Hematopoietic multipotent progenitor cell treated with erythropoietin and hydrocortisone succinate and interleukin-3 and kit ligand, for 15 days (in vitro differentiated cells): Measurements from ENCODE around the gene ACTG1.

Experiments used
- DNase-seq: peaks from one replicate; pipeline ENCODE4 v3.0.0-alpha.2; 2015; ENCODE audit warnings: low spot score

The ACTG1 gene

GRCh38 chr17:81518113-81518784, 5.7 kb upstream of the ACTG1 start:
- DNase-seq: no peak

DNA sequence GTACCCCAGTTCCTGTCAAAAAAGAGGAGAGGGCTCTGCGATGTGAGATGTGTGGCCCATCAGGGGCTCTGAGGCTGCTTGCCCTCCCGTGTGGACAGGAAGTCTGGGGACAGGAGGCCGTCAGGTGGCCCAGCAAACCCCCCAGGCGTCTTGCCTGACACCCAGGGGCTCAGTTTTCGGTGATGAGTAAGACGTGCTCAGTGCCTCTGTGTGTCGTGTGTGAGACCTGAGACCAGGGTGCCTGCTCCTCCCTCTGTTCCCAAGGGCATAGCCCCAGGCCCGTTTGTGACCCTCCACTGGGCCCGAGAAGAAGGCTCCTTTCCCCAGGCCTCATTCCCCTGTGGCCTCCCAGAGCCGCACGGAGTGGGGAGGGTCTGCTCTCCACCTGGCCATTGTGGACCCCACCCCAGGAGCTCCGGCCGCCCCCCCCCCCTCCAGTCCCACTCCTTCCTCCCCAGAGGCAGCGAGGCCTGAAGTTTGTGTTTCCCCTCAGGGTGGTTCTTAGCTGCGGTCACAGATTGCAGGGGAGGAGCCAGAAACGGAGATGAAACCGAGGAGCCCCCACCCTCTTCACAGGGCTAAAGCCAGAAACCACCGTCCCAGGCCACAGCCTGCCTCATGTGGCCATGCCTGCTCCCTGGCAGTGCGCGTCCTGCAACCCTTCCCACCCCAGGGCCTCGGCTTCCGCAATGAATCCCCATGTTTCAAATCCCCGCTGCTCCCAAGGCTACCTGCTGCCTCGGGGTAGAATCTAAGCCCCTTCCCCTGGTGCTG, 4.9 kb upstream of the ACTG1 start:
- no peak for DNase-seq

- DNase-seq: no peak
These were observed 4.4 kb upstream of the ACTG1 start for GRCh38 chr17:81517009-81517338.

GRCh38 chr17:81516439-81516838, 3.8 kb upstream of the ACTG1 start:
- DNase-seq: no peak

DNA sequence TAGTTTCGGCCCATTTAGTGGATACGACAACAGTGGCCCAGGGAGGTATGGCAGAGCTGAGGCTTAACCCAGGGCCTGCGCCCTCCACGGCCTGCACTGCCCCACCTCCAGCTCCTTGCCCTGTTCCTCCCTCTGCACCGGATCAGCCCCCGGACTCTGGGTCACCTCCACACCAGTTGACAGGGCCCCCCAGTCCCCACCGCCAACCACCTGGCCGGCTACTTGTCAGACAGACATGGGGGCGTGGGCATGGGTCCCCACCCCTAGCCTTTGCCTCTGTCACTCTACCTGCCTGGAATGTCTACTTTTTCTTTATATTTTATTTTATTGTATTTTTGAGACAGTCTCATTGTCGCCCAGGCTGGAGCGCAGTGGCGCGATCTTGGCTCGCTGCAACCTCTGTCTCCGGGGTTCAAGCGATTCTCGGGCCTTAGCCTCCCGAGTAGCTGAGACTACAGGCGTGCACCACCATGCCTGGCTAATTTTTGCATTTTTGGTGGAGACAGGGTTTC, 3.0 kb upstream of the ACTG1 start:
- no peak for DNase-seq

DNA sequence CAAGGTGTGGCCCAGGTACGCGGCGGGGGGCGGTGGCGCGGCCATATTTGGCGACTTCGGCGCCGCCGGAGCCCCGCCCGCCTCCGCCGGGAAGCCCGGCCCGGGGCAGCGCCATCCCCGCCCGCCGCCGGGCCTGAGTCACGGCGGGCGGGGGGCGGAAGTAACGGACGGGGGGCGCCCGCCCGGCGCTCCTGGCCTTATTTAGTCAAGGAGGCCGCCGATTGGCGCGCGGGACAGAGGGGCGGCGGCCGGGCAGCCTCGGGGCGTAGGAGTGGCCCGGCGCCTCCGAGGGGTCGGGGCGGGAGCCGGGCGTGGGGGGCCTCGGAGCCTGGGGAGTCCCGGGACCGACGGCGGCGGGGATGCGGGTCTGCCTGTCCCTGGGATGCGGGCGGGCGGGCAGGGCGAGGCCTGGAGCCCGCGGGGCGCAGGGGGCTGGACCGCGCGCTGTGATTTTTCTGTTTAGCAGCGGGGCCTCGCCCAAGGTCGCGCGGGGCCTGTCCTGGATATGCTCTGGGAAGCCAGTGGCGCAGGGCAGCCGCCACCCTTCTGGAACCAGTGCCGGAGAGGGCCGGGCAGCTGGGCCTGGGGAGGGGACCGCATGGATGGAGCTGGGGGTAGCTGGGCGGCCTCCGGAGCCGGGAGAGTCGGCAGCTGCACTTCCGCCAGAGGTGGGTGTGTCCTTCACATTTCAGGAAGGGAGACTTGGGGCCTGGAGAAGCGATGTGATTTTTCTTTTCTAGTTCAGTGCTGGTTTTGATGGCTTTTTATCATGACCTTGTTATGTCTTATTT, 2.3 kb upstream of the ACTG1 start:
- DNase-seq: no peak

GRCh38 chr17:81514489-81514738, 1.8 kb upstream of the ACTG1 start:
- DNase-seq: no peak

DNA sequence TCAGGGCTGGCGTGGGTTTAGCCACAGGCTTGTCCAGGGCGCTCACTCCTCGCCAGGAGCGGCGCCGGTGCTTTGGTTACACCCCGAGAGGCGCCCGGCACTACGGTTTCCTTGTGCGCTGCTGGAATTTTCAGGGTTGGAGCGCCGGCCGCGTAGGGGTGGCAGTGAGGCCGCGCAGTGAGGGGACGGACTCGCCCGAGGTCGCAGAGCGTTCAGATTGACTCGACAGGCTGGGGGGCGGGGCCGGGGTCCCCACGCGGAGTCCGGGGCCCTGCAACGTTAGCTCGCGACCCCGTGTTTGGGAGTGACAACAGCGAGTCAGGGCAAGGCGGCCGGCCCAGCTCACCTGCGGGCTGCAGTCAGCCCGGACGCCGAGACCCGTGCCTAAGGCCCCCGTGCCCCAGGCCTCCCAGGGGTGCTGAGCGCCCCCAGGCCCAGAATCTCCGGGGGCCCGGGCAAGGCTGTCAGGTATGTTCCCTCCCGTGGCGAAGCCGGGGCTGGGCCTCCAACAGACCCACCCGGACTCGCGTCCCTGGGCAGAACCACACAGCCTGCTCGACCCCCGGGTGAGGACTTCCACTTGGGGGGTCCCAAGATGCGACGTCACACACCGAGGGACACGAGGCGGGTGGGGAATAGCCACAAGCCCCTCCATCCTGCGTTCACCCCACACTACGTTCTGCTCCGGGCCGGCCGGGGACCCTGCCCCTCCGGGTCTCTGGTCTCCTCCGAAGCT, 1.3 kb upstream of the ACTG1 start:
- no peak for DNase-seq

DNA sequence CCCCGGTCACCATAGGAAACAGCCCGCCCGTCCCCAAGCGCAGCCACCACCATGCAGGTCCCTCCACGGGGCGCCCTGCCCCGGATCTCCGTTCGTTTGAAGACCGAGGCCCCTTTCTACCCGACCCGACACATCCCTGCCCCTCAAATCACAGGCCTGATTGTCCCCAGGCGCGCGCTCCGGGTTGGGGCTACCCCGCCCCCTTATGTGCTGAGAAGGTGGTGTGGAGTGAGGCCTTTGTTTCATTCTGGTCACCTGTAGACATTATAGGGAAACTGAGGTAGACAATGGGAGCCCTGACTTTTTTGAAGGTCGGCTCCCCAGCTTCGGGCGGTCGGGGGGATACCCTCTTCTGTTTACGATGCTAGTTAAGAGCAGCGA, 763 bp upstream of the ACTG1 start:
- DNase-seq: no peak

DNA sequence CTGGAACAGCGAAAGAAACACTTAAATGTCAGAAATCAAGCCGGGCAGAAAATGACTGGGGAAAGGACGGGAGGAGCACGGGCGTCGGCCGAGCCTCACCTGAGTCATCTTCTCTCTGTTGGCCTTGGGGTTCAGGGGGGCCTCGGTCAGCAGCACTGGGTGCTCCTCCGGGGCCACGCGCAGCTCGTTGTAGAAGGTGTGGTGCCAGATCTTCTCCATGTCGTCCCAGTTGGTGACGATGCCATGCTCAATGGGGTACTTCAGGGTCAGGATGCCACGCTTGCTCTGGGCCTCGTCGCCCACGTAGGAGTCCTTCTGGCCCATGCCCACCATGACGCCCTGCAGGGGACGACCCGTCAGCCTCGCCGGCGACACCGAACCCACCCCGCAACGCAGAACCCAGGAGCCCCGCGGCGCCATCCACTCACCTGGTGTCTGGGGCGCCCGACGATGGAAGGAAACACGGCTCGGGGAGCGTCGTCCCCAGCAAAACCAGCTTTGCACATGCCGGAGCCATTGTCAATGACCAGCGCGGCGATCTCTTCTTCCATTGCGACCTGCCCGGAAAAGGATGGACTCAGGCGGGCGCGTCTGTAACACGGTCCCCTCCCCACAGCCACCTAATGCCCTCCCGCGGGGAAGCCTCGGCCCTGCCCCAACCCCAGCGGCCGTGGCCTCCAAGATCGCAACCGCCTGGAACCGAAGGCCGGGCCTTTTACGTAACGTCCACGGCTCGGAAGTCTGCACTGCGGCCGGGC, 616 bp downstream of the ACTG1 start:
- no peak for DNase-seq

DNA sequence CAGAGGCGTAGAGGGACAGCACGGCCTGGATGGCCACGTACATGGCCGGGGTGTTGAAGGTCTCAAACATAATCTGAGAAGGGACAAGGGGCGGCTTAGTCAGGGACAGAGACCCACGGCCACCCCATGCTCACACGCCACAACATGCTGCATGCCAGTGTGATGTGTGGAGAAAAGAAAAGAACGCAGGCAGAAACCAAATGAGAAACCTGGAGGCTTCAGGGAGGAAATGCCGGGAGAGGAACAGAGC, 1.1 kb downstream of the ACTG1 start:
- no peak for DNase-seq

GRCh38 chr17:81510785-81511553, 1.6 kb downstream of the ACTG1 start:
- DNase-seq: no peak

DNA sequence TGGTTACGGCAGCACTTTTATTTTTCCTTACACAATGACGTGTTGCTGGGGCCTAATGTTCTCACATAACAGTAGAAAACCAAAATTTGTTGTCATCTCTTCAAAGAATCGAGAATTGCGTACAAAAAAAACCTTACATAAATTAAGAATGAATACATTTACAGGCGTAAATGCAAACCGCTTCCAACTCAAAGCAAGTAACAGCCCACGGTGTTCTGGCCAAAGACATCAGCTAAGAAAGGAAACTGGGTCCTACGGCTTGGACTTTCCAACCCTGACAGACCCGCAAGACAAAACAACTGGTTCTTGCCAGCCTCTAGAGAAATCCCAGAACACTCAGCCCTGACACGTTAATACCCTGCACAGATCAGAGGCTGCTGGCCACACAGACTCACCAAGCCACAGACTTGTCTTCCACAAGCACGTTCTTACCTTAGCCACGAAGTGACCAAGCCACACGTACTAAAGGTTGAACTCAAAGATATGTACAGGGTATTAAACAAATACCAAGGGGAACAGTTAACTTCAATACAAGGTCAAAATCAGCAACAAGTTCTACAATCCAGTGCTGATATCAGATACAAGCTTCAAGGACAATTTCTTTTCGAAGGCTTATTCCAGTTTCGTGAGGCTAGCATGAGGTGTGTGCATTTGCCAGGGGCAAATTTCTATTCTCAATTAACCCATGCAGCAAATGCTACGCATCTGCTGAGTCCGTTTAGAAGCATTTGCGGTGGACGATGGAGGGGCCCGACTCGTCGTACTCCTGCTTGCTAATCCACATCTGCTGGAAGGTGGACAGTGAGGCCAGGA, 2.4 kb downstream of the ACTG1 start:
- DNase-seq: no peak

DNA sequence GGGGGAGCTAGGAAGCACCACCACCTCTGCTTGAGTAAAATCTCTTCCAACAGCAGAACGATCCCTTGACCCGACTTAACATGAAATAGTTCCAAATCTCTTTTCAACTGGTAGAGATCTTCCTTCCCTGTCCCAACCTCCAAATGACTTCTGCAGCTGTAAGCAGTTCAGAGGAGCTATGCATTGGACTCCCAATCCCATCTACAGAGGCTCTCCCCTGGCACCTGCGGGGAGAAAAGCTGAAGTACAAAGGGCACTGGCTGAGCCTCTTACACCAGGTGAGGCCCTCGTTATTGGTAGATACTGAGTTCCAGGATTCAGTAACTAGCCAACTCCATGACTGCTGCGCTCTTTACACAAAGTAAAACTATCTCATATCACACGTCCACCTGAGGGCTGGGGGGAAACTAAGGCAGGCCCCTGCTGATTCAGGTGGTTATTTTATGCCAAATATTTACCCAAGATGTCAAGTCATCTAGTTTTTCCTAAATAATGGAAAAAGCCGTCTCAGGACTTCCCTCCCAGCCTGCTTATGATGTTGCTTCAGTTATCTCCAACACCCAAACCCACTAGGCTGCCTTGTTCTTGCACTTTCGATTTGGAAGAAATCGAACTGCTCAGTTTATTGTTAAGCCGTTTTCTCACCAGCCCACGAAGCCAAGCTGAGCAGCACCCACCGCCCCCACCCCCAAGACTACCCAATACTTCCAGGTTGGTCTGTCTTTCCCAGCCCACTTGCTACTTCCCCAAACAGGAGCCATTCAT, 3.2 kb downstream of the ACTG1 start:
- DNase-seq: no peak

DNA sequence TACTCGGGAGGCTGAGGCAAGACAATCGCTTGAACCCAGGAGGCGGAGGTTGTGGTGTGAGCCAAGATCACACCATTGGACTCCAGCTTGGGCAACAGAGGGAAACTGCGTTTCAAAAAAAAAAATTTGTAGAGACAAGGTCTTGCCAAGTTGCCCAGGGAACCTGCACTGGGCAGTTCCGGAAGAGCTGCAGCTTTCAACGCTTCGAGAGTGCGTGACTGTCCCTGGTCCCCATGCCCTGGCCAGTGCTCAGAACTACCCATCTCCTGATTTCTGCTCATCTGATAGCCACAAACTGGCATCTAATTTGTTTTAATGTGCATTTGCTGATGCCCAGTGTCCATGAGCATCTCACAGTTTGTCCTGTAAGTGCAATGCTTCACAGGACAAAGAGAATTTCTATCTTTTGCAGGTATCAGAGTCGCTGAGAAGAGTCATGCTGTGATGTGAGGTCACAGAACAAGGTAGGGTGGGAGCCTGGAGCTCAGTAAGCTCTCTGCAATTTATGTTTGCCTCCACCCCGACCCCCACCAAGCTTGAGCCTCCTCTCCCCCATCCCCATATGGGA, 3.9 kb downstream of the ACTG1 start:
- DNase-seq: no peak

GRCh38 chr17:81503619-81504018, 9.0 kb downstream of the ACTG1 start:
- no peak for DNase-seq

DNA sequence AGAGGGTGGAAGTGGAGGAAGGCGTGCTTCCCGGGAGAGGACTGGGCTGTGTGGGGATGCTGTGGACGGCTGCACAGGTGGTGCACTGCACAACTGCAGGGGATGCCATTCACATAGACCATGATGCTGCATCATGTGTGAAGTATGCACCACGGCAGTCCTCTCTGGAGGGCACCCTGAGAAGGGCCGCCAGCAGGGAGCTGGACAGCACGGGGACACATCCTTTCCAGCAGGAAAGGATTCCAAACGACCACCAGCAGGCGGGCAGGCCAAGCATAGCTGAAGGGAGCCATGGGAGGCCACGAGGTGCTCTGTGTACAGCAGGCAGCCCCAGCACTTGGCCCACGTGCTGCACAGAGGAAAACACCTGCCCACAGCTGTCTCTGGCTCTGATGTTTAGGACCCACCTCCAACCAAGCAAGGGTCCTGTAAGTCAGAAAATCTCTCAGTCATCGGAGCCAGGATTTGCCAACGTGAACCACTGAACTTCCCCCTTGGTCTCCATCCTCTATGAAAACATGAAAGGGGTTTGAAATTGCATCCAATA, 10.1 kb downstream of the ACTG1 start:
- no peak for DNase-seq

DNA sequence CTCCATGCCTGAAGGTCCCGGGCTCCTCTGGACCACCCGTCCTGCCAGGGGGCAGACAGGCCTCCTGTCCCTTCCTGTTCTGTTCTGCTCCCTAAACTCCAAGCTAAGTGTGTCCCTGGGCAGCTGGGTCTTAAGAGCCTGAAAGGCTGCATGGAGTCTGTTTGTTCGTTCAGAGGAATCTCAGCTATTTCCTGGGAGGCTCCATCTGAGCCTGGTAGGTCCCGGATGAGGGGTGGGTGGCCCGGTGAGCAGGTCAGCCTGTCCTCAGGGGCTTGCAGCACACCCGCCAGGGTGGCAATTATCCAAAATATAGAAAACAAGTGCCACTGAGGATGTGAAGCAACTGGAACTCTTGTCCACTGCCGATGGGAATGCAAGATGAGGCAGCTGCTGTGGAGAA, 12.6 kb downstream of the ACTG1 start:
- DNase-seq: no peak

- DNase-seq: no peak
These were observed 13.0 kb downstream of the ACTG1 start for GRCh38 chr17:81499601-81499970.
